HepG2 (cell line): Measurements from ENCODE around the gene KLHL12. TPM values are rescaled to one million over a fixed set of nuclear protein-coding genes. Genes with fewer than 3 reads are reported as not detected.

Experiments
- ASH2L ChIP-seq: fragments of 300-600, 200-600 bp; sonication (generic); IDR thresholded peaks from 2 replicates; pipeline ENCODE4 v1.7.0; 2017; ENCODE audit warnings: low read depth, mild to moderate bottlenecking, moderate library complexity, mixed read lengths, low read length; ENCODE audit not compliant: insufficient read length
- CC2D1A ChIP-seq: sonication (generic); formaldehyde crosslinking; IDR thresholded peaks from 2 replicates; pipeline ENCODE4 v1.8.1; 2023; ENCODE audit warnings: mild to moderate bottlenecking, missing genetic modification reagents
- DDIT3 ChIP-seq: sonication (generic); formaldehyde crosslinking; IDR thresholded peaks from 2 replicates; pipeline ENCODE4 v1.4.0; 2020; ENCODE audit warnings: mild to moderate bottlenecking, missing genetic modification reagents
- ELF3 ChIP-seq: IDR thresholded peaks from 2 replicates; pipeline ENCODE4 v1.6.1; 2016; ENCODE audit warnings: missing genetic modification reagents, missing compliant biosample characterization
- FOSL2 ChIP-seq: sonication (generic); formaldehyde crosslinking; IDR thresholded peaks from 2 replicates; pipeline ENCODE4 v1.4.0; 2020; ENCODE audit warnings: missing genetic modification reagents
- GMEB1 ChIP-seq: sonication (generic); formaldehyde crosslinking; IDR thresholded peaks from 2 replicates; pipeline ENCODE4 v1.5.1; 2020; ENCODE audit warnings: missing genetic modification reagents, mild to moderate bottlenecking, borderline replicate concordance
- IKZF4 ChIP-seq: sonication (generic); formaldehyde crosslinking; IDR thresholded peaks from 2 replicates; pipeline ENCODE4 v1.5.1; 2020; ENCODE audit warnings: borderline replicate concordance, mild to moderate bottlenecking, low read depth, missing genetic modification reagents; ENCODE audit errors: not compliant biosample characterization
- NFYC ChIP-seq: IDR thresholded peaks from 2 replicates; pipeline ENCODE4 v1.6.1; 2016; ENCODE audit warnings: missing genetic modification reagents, missing compliant biosample characterization
- PBX2 ChIP-seq: IDR thresholded peaks from 2 replicates; pipeline ENCODE4 v1.6.1; 2016; ENCODE audit warnings: control low read depth
- TBP ChIP-seq: sonication (generic); formaldehyde crosslinking; IDR thresholded peaks from 2 replicates; pipeline ENCODE4 v1.5.0; 2020; ENCODE audit warnings: missing genetic modification reagents
- USF2 ChIP-seq, 2 experiments: sonication (generic) in 1 of 2; formaldehyde crosslinking in 1 of 2; IDR thresholded peaks; 2 replicates each; pipeline versions ENCODE4 v1.5.1 to v1.6.1; 2011 to 2020; ENCODE audit warnings: borderline replicate concordance in 1 of 2, low read depth in 1 of 2, low read length in 1 of 2, mild to moderate bottlenecking in 1 of 2, missing genetic modification reagents in 1 of 2, moderate library complexity in 1 of 2
- ZBTB46 ChIP-seq: sonication (generic); formaldehyde crosslinking; IDR thresholded peaks from 2 replicates; pipeline ENCODE4 v1.4.0; 2020; ENCODE audit warnings: mild to moderate bottlenecking, missing genetic modification reagents, borderline replicate concordance
- ZKSCAN1 ChIP-seq: fragments of 150-350 bp; IDR thresholded peaks from 2 replicates; pipeline ENCODE4 v1.6.1; 2014; ENCODE audit warnings: low read length
- ZNF432 ChIP-seq: sonication (generic); formaldehyde crosslinking; IDR thresholded peaks from 2 replicates; pipeline ENCODE4 v1.5.0; 2020; ENCODE audit warnings: missing genetic modification reagents, mild to moderate bottlenecking, borderline replicate concordance
- ZNF773 ChIP-seq: sonication (generic); formaldehyde crosslinking; IDR thresholded peaks from 2 replicates; pipeline ENCODE4 v1.4.0; 2020; ENCODE audit warnings: missing genetic modification reagents, borderline replicate concordance
- ZNF777 ChIP-seq: sonication (generic); formaldehyde crosslinking; IDR thresholded peaks from 2 replicates; pipeline ENCODE4 v1.4.0; 2020; ENCODE audit warnings: missing genetic modification reagents
- polyA plus RNA-seq, 8 experiments: library from polyadenylated mRNA; depleted of rRNA in 3 of 8; stranded (reverse) in 7 of 8; unstranded in 1 of 8; fragments of >200 nt; fragmentation: Illumina TruSeq in 4 of 8; extraction: Trizol in 4 of 8; gene quantifications; 2 replicates each; pipeline versions ENCODE4 v1.2.1 to v1.2.3, GENCODE V29; 2011 to 2016; ENCODE audit warnings: low read depth in 4 of 8, missing spikeins in 1 of 8, mixed read lengths in 1 of 8; ENCODE audit not compliant: insufficient read depth in 1 of 8
- total RNA-seq, 5 experiments: library from RNA; depleted of rRNA; stranded (reverse); fragments of >200 nt; fragmentation: Illumina TruSeq; extraction: Trizol; gene quantifications; 2 replicates each; pipeline ENCODE4 v1.2.3, GENCODE V29; 2016; ENCODE audit warnings: low read depth in 1 of 5

KLHL12 gene
- total and polyA plus RNA-seq, 2 of the 13 experiments (the other 11 are each of a cell fraction or from before 2014, with no cell fraction given), result 19.2 to 25.2 TPM

- TF ChIP-seq ELF3 (CRISPR knock-in tag), result 0 out of 2 replicates have a peak, but pooled peaks have one; percentile 15
- no peak for TF ChIP-seq IKZF4 (CRISPR knock-in tag)
- no peak for TF ChIP-seq TBP (CRISPR knock-in tag)
- TF ChIP-seq FOSL2 (CRISPR knock-in tag), result peak; percentile 17; the same call in 1 of the 2 replicates
- no peak for TF ChIP-seq ZNF777 (CRISPR knock-in tag)
- no peak for TF ChIP-seq ZBTB46 (CRISPR knock-in tag)
- TF ChIP-seq ZNF432 (CRISPR knock-in tag), result no peak
- TF ChIP-seq ZNF773 (CRISPR knock-in tag), result no peak
- TF ChIP-seq USF2 (IDR thresholded peaks at IDR 0.05; ENCODE audit: low read depth, low read length), result peak; percentile 28; the same call in 1 of the 2 replicates
- peak; percentile 71; the same call in 1 of the 2 replicates for TF ChIP-seq USF2 (CRISPR knock-in tag; IDR thresholded peaks at IDR 0.05; ENCODE audit: borderline replicate concordance)
- TF ChIP-seq PBX2, result peak; percentile 31; the same call in 1 of the 2 replicates
- TF ChIP-seq DDIT3 (CRISPR knock-in tag), result no peak
- TF ChIP-seq ASH2L, result peak; percentile 34
- no peak for TF ChIP-seq ZKSCAN1
- TF ChIP-seq CC2D1A (CRISPR knock-in tag), result no peak
- TF ChIP-seq GMEB1 (CRISPR knock-in tag), result no peak
- TF ChIP-seq NFYC (CRISPR knock-in tag), result no peak
Observed at GRCh38 chr1:202862679-202863560, 64.1 kb downstream of the KLHL12 start (continued).
